Measurements from ENCODE around the gene RNF224. TPM values are rescaled to one million over a fixed set of nuclear protein-coding genes. Genes with fewer than 3 reads are reported as not detected.

The RNF224 gene
- total RNA-seq, 1 experiment from 2014 or later = 0.30 TPM

GRCh38 chr9:137230705-137231371 is 3.5 kb downstream of the RNF224 start, which contains the start of gene SLC34A3:
SLC34A3 (plus strand) TSS chr9:137230901; CDS start chr9:137231703, 802 bp downstream.
- Histone ChIP-seq H3K4me3 (replicated peaks in 1 of 2; ENCODE audit: low read depth in 1 of 2, low read length in 2 of 2) (no peak within 1 kb of the TSS), H2AFZ (ENCODE audit: low read depth, low read length, poor library complexity, severe bottlenecking) (no peak within 1 kb of the TSS), H3K79me2 (ENCODE audit: insufficient read depth, low read length) (no peaks in the 10 kb centered on the region), H3K4me2 (ENCODE audit: low read length) (no peak within 1 kb of the TSS), H3K27ac (ENCODE audit: low read depth, low read length) (no peak within 1 kb of the TSS; the same call in 1 of the 2 replicates), H3K4me1 (ENCODE audit: control insufficient read depth in 1 of 2, insufficient read depth in 2 of 2, low read length in 2 of 2) (peaks cover 27 to 38% of the 10 kb centered on the region in 2 experiments), H3K9me3 (ENCODE audit: control insufficient read depth in 1 of 2, insufficient read depth in 1 of 2, low read depth in 1 of 2, low read length in 2 of 2) (no peaks in the 10 kb centered on the region), H3K27me3 (ENCODE audit: insufficient read depth, low read length) (no peaks in the 10 kb centered on the region), H3K9me2 (ENCODE audit: insufficient read depth) (no peaks in the 10 kb centered on the region), H3K9ac (ENCODE audit: low read length) (no peak within 1 kb of the TSS), H3K36me3 (ENCODE audit: control insufficient read depth in 1 of 2, insufficient read depth in 2 of 2, low read length in 2 of 2) (no peaks in the 10 kb centered on the region), H4K20me1 (ENCODE audit: insufficient read depth) (no peaks in the 10 kb centered on the region)
- BruUV-seq (replicated peaks) = no TSS peak
- RAD21 ChIA-PET (ENCODE audit: low non-redundant PET in 1 of 2, low total read pairs in 2 of 2, uncharacterized antibody in 2 of 2, unreplicated experiment in 2 of 2) = no interaction called here
- TF ChIP-seq POLR2AphosphoS5 (IDR thresholded peaks at IDR 0.05; ENCODE audit: low read depth, low read length) (no peak), ZBTB33 (IDR thresholded peaks at IDR 0.05; ENCODE audit: extremely low read depth, insufficient replicate concordance, low read length) (no peak), CBX3 (IDR thresholded peaks at IDR 0.05; ENCODE audit: low read depth) (no peak), ELF1 (IDR thresholded peaks at IDR 0.05; ENCODE audit: borderline replicate concordance, low read depth) (no peak), TCF7L2 (IDR thresholded peaks at IDR 0.05; ENCODE audit: borderline replicate concordance, extremely low read depth, insufficient read depth, insufficient read length) (no peak), RAD21 (IDR thresholded peaks at IDR 0.05; ENCODE audit: low read depth) (no peak), SP1 (IDR thresholded peaks at IDR 0.05; ENCODE audit: low read depth) (no peak), POLR2A (IDR thresholded peaks at IDR 0.05; ENCODE audit: borderline replicate concordance, extremely low read depth, insufficient read depth, insufficient read length) (no peak), SRF (IDR thresholded peaks at IDR 0.05; ENCODE audit: low read depth) (no peak), YY1 (IDR thresholded peaks at IDR 0.05; ENCODE audit: extremely low read depth, insufficient replicate concordance, low read depth, low read length) (no peak), EZH2phosphoT487 (IDR thresholded peaks at IDR 0.05; ENCODE audit: borderline replicate concordance) (no peak), MAX (IDR thresholded peaks at IDR 0.05) (no peak), JUND (IDR thresholded peaks at IDR 0.05) (no peak), FOSL1 (IDR thresholded peaks at IDR 0.05; ENCODE audit: low read depth) (no peak), EGR1 (IDR thresholded peaks at IDR 0.05; ENCODE audit: low read depth) (no peak), EZH2 (IDR thresholded peaks at IDR 0.05) (no peak), ZNF274 (IDR thresholded peaks at IDR 0.05; ENCODE audit: low read depth, low read length) (no peak)
- CTCF ChIA-PET = no interaction called here
- POLR2A ChIA-PET = no interaction called here
- ATAC-seq (no peak), DNase-seq (ENCODE audit: low read depth, low spot score) (no peak)
- intact Hi-C loops (cut with micrococcal nuclease) = no loop called here

Measured in HCT116 (cell line).